OCI-LY1 (cell line): ENCODE results near the gene PTGES2.

Experiments
- H2AFZ ChIP-seq: fragments of 200-600 bp; sonication (generic), shearing (Covaris generic); 2 replicates; pipeline ENCODE4 v1.6.0; 2014; ENCODE audit warnings: antibody characterized with exemption, mild to moderate bottlenecking, low read length
- H3F3A ChIP-seq: fragments of 200-600 bp; sonication (generic), shearing (Covaris generic); 2 replicates; pipeline ENCODE4 v1.6.0; 2014; ENCODE audit warnings: mild to moderate bottlenecking, antibody characterized with exemption, low read length, moderate library complexity; ENCODE audit not compliant: insufficient read depth
- H3K27ac ChIP-seq: fragments of 200-600 bp; sonication (generic); 2 replicates; pipeline ENCODE4 v1.5.1; 2014; ENCODE audit warnings: low read length, mixed run types, mild to moderate bottlenecking, low read depth; ENCODE audit not compliant: poor library complexity, severe bottlenecking
- H3K27me3 ChIP-seq: fragments of 200-600 bp; sonication (generic); 2 replicates; pipeline ENCODE4 v1.6.0; 2014; ENCODE audit warnings: antibody characterized with exemption, mild to moderate bottlenecking, low read length, moderate library complexity; ENCODE audit not compliant: insufficient read depth
- H3K36me3 ChIP-seq: fragments of 200-600 bp; sonication (generic); 2 replicates; pipeline ENCODE4 v1.6.1; 2014; ENCODE audit warnings: mild to moderate bottlenecking, antibody characterized with exemption, low read length, moderate library complexity, mixed read lengths; ENCODE audit not compliant: insufficient read depth
- H3K4me1 ChIP-seq: fragments of 200-600 bp; sonication (generic); 2 replicates; pipeline ENCODE4 v1.5.1; 2014; ENCODE audit warnings: mild to moderate bottlenecking, low read length, moderate library complexity; ENCODE audit not compliant: insufficient read depth, severe bottlenecking
- H3K4me2 ChIP-seq: fragments of 200-600 bp; sonication (generic), shearing (Covaris generic); 2 replicates; pipeline ENCODE4 v1.6.1; 2014; ENCODE audit warnings: low read length
- H3K4me3 ChIP-seq: fragments of 200-600 bp; sonication (generic); 2 replicates; pipeline ENCODE4 v1.5.1; 2014; ENCODE audit warnings: low read length, low read depth, mild to moderate bottlenecking, mixed read lengths; ENCODE audit not compliant: poor library complexity, severe bottlenecking
- H3K79me2 ChIP-seq: fragments of 200-600 bp; shearing (Covaris generic); 2 replicates; pipeline ENCODE4 v1.6.1; 2016; ENCODE audit warnings: mixed run types, low read length, mixed read lengths; ENCODE audit not compliant: insufficient read depth
- H3K9ac ChIP-seq: fragments of 200-600 bp; sonication (generic), shearing (Covaris generic); 2 replicates; pipeline ENCODE4 v1.6.1; 2014; ENCODE audit warnings: mild to moderate bottlenecking, low read length, mixed read lengths
- H3K9me2 ChIP-seq: fragments of 200-600 bp; sonication (generic), shearing (Covaris generic); 2 replicates; pipeline ENCODE4 v1.6.1; 2014; ENCODE audit warnings: low read depth, mild to moderate bottlenecking, low read length, mixed read lengths
- H3K9me3 ChIP-seq: fragments of 200-600 bp; shearing (Covaris generic); 2 replicates; pipeline ENCODE4 v1.6.1; 2014; ENCODE audit warnings: low read length, mixed read lengths
- H4K20me1 ChIP-seq: fragments of 200-600 bp; sonication (generic), shearing (Covaris generic); 2 replicates; pipeline ENCODE4 v1.6.0; 2016; ENCODE audit warnings: mild to moderate bottlenecking, low read length; ENCODE audit not compliant: insufficient read depth
- EZH2 ChIP-seq: fragments of 200-600 bp; sonication (generic), shearing (Covaris generic); IDR thresholded peaks from 2 replicates; pipeline ENCODE4 v1.8.0; 2017; ENCODE audit warnings: borderline replicate concordance, mixed run types, mild to moderate bottlenecking, antibody characterized with exemption, low read length, moderate library complexity, mixed read lengths
- TF ChIP-seq, protein P1 (sequence below): fragments of 200-600 bp; sonication (generic), shearing (Covaris generic); IDR thresholded peaks from 2 replicates; pipeline ENCODE4 v1.5.1; 2017; ENCODE audit warnings: mild to moderate bottlenecking, antibody characterized with exemption, low read length, moderate library complexity, mixed read lengths

Gene PTGES2

GRCh38 chr9:128125580-128126354, 1.8 kb downstream of the PTGES2 start:
- no peak for TF ChIP-seq EZH2
- TF ChIP-seq, protein P1, sequence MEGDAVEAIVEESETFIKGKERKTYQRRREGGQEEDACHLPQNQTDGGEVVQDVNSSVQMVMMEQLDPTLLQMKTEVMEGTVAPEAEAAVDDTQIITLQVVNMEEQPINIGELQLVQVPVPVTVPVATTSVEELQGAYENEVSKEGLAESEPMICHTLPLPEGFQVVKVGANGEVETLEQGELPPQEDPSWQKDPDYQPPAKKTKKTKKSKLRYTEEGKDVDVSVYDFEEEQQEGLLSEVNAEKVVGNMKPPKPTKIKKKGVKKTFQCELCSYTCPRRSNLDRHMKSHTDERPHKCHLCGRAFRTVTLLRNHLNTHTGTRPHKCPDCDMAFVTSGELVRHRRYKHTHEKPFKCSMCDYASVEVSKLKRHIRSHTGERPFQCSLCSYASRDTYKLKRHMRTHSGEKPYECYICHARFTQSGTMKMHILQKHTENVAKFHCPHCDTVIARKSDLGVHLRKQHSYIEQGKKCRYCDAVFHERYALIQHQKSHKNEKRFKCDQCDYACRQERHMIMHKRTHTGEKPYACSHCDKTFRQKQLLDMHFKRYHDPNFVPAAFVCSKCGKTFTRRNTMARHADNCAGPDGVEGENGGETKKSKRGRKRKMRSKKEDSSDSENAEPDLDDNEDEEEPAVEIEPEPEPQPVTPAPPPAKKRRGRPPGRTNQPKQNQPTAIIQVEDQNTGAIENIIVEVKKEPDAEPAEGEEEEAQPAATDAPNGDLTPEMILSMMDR = no peak
- H3K4me2 ChIP-seq = peak overlapping the region; percentile 94
- no peaks in the 10 kb centered on the region for H3K9me3 ChIP-seq
- H3K9me2 ChIP-seq = no peaks in the 10 kb centered on the region
- peak overlapping the region; percentile 88; the same call in 1 of the 2 replicates for H3K9ac ChIP-seq
- peak overlapping the region; percentile 92 for H3K4me3 ChIP-seq
- H3K27ac ChIP-seq = peak overlapping the region; percentile 42
- no peak overlapping the region for H2AFZ ChIP-seq
- peaks cover 26% of the 10 kb centered on the region for H3K4me1 ChIP-seq
- no peaks in the 10 kb centered on the region for H4K20me1 ChIP-seq
- H3K36me3 ChIP-seq = peaks cover 35% of the 10 kb centered on the region
- peaks cover 10% of the 10 kb centered on the region for H3K79me2 ChIP-seq
- no peaks in the 10 kb centered on the region for H3F3A ChIP-seq
- no peaks in the 10 kb centered on the region for H3K27me3 ChIP-seq

DNA sequence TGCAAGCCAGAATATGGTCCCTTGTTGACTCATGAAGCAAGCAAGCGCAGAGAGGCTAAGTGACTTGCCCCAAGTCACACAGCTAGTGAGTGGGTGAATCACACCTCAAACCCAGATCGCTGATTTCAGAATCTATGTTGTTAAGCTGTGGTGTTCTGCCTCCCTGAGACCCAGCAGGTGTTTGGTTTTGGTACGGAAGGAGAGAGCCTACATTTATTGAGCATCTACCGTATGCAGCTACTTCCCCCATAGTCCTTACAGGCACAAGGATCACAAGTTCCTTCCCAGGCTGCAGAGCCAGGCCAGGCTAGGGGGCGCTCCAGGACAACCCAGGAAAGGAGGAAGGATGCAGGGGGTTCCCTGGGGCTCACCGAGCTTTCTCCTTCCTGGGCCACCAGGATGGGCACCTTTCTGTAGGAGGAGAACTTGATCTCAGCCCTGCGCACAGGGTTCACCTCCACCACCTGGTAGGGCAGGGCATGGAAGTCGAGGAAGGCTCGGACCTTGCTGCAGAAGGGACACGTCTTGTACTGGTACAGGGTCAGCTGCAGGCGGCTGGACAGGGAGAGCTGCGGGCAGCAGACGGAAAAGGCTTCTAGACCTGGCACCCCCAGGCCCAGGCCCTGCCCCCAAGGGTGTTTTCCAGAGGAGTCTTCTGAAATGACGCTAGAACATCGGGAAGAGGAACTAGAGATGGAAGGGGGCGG, 2.5 kb downstream of the PTGES2 start:
- peak overlapping the region; percentile 94 for H3K4me2 ChIP-seq

GRCh38 chr9:128124451-128124850, 3.1 kb downstream of the PTGES2 start:
- H3K9me2 ChIP-seq = no peaks in the 10 kb centered on the region
- peaks cover 10% of the 10 kb centered on the region for H3K79me2 ChIP-seq
- no peaks in the 10 kb centered on the region for H3K27me3 ChIP-seq
- H3K4me3 ChIP-seq = no peak overlapping the region
- no peak overlapping the region for H3K27ac ChIP-seq
- no peaks in the 10 kb centered on the region for H4K20me1 ChIP-seq
- no peak overlapping the region for H2AFZ ChIP-seq
- no peaks in the 10 kb centered on the region for H3K9me3 ChIP-seq
- H3K4me1 ChIP-seq = peaks cover 26% of the 10 kb centered on the region
- H3F3A ChIP-seq = no peaks in the 10 kb centered on the region
- no peak overlapping the region for H3K4me2 ChIP-seq
- TF ChIP-seq, protein P1 = no peak
- no peak for TF ChIP-seq EZH2
- no peak overlapping the region for H3K9ac ChIP-seq
- H3K36me3 ChIP-seq = peaks cover 41% of the 10 kb centered on the region

More for the DNA sequence above, 2.5 kb downstream of the PTGES2 start:
- Histone ChIP-seq H3F3A (no peaks in the 10 kb centered on the region), H2AFZ (no peak overlapping the region), H4K20me1 (no peaks in the 10 kb centered on the region), H3K9me2 (no peaks in the 10 kb centered on the region), H3K27me3 (no peaks in the 10 kb centered on the region), H3K27ac (peak overlapping the region; percentile 42), H3K4me3 (peak overlapping the region; percentile 92), H3K9me3 (no peaks in the 10 kb centered on the region), H3K36me3 (peaks cover 40% of the 10 kb centered on the region), H3K9ac (no peak overlapping the region), H3K4me1 (peaks cover 26% of the 10 kb centered on the region), H3K79me2 (peaks cover 10% of the 10 kb centered on the region)
- TF ChIP-seq, protein P1 = peak; percentile 75
- no peak for TF ChIP-seq EZH2
